Measurements from ENCODE around the gene MIEN1. TPM values are rescaled to one million over a fixed set of nuclear protein-coding genes. Genes with fewer than 3 reads are reported as not detected.
A peak's percentile ranks its signal among the peaks of the same experiment; 100 is the strongest.

MIEN1 gene
- total RNA-seq, 1 donor from 2014 or later = 26.6 TPM

DNA sequence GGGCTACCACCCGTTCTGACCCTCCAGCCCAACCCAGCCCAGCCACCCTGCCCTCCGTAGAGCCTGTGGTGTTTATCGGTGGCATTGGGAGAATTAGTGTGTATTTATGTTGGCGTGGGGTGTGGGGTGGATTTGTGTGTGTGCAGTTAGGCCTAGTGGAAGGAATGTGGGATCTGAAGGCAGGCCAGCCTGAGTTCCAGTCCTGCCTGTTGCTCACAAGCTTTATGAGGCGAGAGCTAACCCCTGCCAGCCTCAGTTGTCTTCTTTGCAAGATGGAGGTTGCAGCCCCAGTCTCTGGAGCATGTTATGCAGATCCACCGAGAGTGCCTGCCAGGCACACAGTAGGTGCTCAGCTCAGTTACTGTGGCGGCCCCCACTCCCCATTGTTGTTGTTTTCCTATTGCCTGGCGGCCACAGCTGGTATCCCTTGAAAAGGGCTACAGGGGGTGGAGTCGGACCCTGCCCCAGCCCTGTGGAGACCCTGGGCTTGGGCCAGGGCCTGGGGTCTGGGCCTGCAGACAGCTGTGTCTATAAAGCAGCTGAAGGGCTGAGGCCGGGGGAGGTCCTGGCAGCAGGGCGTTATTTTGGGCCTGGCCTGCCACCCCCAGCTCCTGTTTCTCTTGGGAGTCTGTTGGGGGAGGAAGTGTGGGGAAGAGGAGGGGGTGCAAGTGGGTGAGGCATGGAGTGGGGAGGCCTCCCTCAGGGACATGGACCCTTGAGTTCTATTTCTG, 25.3 kb downstream of the MIEN1 start:
- Histone ChIP-seq H3K36me3 (ENCODE audit: control insufficient read depth, insufficient read depth, low read length) (peaks cover 26% of the 10 kb centered on the region), H3K4me3 (ENCODE audit: low read depth, low read length) (no peak overlapping the region), H3K27me3 (ENCODE audit: control insufficient read depth, insufficient read depth, low read length) (no peaks in the 10 kb centered on the region)
- FAIRE-seq = no peak
- TF ChIP-seq, protein P1, sequence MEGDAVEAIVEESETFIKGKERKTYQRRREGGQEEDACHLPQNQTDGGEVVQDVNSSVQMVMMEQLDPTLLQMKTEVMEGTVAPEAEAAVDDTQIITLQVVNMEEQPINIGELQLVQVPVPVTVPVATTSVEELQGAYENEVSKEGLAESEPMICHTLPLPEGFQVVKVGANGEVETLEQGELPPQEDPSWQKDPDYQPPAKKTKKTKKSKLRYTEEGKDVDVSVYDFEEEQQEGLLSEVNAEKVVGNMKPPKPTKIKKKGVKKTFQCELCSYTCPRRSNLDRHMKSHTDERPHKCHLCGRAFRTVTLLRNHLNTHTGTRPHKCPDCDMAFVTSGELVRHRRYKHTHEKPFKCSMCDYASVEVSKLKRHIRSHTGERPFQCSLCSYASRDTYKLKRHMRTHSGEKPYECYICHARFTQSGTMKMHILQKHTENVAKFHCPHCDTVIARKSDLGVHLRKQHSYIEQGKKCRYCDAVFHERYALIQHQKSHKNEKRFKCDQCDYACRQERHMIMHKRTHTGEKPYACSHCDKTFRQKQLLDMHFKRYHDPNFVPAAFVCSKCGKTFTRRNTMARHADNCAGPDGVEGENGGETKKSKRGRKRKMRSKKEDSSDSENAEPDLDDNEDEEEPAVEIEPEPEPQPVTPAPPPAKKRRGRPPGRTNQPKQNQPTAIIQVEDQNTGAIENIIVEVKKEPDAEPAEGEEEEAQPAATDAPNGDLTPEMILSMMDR (IDR thresholded peaks at IDR 0.05; ENCODE audit: insufficient read depth, low read length, severe bottlenecking) = peak; percentile 71
- DNase-seq (ENCODE audit: low read depth) = no peak

DNA sequence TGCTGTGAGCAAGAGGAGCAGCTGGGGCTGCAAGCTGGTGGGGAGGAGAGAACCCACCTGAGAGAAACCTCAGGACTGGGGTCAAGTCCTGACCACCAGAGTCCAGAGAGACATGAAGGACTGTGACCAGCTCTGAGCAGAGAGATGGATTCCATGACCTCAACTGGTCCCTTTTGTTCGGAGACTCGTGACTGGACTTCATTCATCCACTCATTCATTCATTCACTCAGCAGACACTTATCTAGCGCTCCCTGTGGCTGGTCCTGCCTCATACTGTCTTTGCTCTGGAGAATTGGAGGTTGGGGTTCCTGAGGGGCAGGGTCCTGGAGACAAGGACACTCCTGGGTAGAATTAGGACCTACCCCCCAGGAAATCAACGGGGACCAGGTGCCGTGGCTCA, 26.4 kb downstream of the MIEN1 start:
- DNase-seq (ENCODE audit: low read depth) = no peak
- no peaks in the 10 kb centered on the region for H3K27me3 ChIP-seq (ENCODE audit: control insufficient read depth, insufficient read depth, low read length)
- H3K4me3 ChIP-seq (ENCODE audit: low read depth, low read length) = no peak overlapping the region
- FAIRE-seq = no peak
- TF ChIP-seq, protein P1 (IDR thresholded peaks at IDR 0.05; ENCODE audit: insufficient read depth, low read length, severe bottlenecking) = no peak
- H3K36me3 ChIP-seq (ENCODE audit: control insufficient read depth, insufficient read depth, low read length) = peaks cover 17% of the 10 kb centered on the region

DNA sequence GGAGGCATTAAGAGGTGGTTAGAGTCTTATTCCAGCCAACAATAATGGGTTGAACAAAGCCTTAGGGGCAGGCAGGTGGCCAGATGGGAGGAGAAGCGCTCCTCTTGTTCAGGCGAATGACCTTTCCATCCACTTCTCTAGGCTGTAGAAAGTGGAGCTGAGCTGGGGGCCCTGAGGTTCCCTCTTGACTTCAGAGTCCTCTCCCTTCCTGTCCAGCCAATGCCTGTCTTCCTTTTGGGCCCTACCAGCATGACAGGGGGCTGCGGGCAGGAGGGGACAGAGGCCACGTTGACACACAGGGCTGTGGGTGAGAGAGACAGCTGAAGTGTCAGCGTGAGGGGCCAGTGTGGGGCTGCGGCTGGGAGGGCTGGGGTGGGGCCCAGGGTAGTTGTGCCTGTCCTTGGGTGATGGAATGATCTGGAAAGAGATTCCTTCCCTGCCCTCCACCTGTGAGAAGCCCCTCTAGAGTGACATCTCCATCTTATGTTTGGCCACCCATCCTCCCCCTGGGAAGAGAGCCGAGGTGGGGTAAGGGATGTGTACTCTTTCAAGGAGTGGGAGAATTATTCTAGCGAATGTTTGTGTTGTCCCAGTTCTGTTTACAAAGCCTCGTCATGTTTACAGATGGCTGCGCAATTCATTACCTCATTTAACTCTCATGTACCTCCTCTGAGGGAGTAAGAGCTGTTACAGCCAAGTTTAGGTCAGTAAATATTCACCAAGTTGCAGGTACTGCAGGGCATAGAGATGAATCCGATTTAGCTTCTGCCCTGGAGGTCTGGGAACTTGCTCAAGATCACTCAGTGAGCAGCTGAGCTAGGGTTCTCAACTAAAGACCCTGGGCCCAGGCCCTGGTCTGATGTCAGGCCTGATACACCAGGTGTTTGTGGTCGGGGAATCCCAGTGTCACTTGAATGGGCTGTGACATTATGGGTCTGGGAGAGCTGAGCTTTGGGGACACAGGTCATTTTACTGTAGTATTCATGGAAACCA, 27.1 kb downstream of the MIEN1 start:
- DNase-seq (ENCODE audit: low read depth) (peak; percentile 68), FAIRE-seq (no peak)
- TF ChIP-seq, protein P1 (IDR thresholded peaks at IDR 0.05; ENCODE audit: insufficient read depth, low read length, severe bottlenecking) = no peak
- H3K27me3 ChIP-seq (ENCODE audit: control insufficient read depth, insufficient read depth, low read length) = no peaks in the 10 kb centered on the region
- peaks cover 10% of the 10 kb centered on the region for H3K36me3 ChIP-seq (ENCODE audit: control insufficient read depth, insufficient read depth, low read length)
- H3K4me3 ChIP-seq (ENCODE audit: low read depth, low read length) = no peak overlapping the region

DNA sequence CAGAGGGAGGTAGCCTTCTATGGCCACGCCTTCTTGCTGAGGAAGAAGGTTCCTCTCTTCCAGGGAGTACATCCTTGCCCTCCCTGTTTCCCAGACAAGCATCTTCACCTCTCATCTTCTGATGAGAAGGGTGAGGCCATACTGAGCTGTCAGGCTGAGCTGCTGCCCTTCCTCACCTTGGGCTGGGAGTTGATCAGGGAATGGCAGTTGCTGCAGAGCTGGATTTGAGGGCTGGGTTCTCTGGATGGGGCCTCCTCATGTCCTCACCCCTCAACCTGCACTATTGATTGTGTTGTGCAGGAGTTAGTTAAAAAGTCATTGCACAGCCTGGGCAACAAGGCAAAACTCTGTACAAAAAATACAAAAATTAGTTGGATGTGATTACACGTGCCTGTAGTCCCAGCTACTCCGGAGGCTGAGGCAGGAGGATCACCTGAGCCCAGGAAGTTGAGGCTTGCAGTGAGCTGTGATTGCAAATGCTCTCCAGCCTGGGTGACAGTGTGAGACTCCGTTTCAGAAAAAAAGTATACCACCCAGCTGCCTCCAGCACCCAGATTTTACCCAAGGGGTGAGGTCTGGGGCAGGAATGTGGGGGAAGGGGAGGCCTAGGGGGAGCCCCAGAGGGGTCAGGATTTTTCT, 28.4 kb downstream of the MIEN1 start:
- Histone ChIP-seq H3K27me3 (ENCODE audit: control insufficient read depth, insufficient read depth, low read length) (no peaks in the 10 kb centered on the region), H3K4me3 (ENCODE audit: low read depth, low read length) (no peak overlapping the region), H3K36me3 (ENCODE audit: control insufficient read depth, insufficient read depth, low read length) (peaks cover 2% of the 10 kb centered on the region)
- TF ChIP-seq, protein P1 (IDR thresholded peaks at IDR 0.05; ENCODE audit: insufficient read depth, low read length, severe bottlenecking) = no peak
- FAIRE-seq (no peak), DNase-seq (ENCODE audit: low read depth) (no peak)

DNA sequence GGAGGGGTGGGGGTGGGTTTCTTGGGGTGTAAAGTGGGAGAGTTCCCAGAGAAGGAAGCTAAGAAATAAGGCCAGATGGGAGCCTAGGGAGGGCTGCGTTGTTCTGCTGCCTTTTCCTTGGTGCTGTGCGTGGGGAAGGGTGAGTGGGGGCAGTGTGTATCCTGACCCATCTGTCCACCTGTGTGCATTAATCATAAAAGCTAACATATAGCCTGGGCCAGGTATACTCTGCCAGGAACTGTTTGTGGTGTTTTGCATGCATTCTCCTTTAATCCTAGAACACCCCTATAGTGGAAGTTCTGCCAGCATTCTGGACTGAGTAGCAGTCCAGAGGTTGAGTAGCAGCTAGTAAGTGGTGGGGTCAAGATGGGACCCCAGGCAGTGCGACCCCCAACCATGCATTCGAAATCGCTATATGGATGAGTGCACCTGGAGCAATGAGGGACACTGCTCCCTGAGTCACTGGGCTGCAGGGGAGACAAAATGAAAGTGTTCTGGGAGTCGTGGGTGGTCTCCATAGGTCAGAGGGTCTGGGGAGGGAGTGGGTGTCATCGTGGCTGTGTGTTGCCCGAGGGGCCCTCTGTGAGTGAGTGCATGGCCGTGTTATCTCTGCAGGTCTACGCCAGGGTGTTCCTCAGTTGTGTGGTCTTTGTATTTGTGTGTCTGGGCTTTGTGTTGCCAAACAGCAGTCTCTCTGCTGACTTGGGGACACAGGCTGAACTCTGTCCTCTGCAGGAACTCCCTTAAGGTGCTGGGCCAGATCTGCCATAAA, 29.1 kb downstream of the MIEN1 start:
- Histone ChIP-seq H3K4me3 (ENCODE audit: low read depth, low read length) (peak overlapping the region; percentile 81), H3K27me3 (ENCODE audit: control insufficient read depth, insufficient read depth, low read length) (no peaks in the 10 kb centered on the region), H3K36me3 (ENCODE audit: control insufficient read depth, insufficient read depth, low read length) (no peaks in the 10 kb centered on the region)
- TF ChIP-seq, protein P1 (IDR thresholded peaks at IDR 0.05; ENCODE audit: insufficient read depth, low read length, severe bottlenecking) = no peak
- DNase-seq (ENCODE audit: low read depth) = no peak
- FAIRE-seq = no peak

Data from bronchial epithelial cell (primary cell).